ENCODE measurements around the gene LRCH1.

The LRCH1 gene

DNA sequence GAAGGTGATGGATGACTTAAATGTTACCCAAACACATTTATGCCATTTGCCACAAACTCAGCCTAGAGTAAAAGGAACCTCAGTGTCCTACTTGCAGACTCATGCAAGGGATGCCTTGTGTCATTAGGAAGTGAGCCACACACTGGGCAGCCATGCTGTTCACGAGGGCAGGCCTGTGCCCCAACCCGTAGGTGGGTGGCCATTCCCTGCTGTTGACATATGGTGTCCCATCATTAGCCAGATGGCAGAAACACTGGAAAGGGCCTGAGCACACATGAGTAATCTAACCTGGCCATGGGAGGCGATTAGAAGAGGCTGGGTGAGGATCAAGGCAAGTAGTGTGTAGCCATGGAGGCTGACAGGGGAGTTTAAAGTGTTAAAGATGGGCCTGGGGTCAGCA is 9.7 kb upstream of the LRCH1 start:
- TF ChIP-seq EGR1 (IDR thresholded peaks at IDR 0.05) (no peak), TAF1 (IDR thresholded peaks at IDR 0.05; ENCODE audit: low read depth) (no peak), ZBTB7A (IDR thresholded peaks at IDR 0.05; ENCODE audit: low read depth) (no peak), RAD21 (IDR thresholded peaks at IDR 0.05; ENCODE audit: low read depth) (no peak), EP300 (IDR thresholded peaks at IDR 0.05; ENCODE audit: borderline replicate concordance) (no peak), TEAD4 (IDR thresholded peaks at IDR 0.05) (no peak), CREB1 (IDR thresholded peaks at IDR 0.05; ENCODE audit: low read depth) (no peak), TCF12 (IDR thresholded peaks at IDR 0.05; ENCODE audit: low read depth) (no peak), YY1 (IDR thresholded peaks at IDR 0.05; ENCODE audit: low read depth) (no peak)

DNA sequence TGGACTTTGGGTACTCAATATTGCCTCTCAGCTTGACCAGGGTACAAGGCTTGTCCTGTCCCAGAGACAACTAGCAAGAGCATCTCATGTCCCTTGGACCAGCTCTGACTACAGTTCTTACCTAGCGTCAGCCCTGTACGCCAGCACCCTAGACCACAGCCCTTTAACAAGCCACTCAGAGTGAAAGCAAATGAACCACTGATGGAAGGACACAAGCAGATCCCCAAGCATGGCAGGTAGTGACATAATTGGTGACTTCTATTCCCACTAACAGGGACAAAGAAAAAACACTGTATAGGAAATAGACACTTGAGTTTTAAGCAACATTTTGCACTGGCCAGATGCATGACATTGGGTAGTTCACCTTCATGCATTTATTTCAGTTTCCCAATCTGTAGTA is 8.8 kb upstream of the LRCH1 start:
- TF ChIP-seq ZBTB7A (IDR thresholded peaks at IDR 0.05; ENCODE audit: low read depth) (no peak), MAX (IDR thresholded peaks at IDR 0.05) (no peak), RAD21 (IDR thresholded peaks at IDR 0.05; ENCODE audit: low read depth) (no peak), CEBPB (IDR thresholded peaks at IDR 0.05) (no peak), CREB1 (IDR thresholded peaks at IDR 0.05; ENCODE audit: low read depth) (no peak), FOXM1 (IDR thresholded peaks at IDR 0.05; ENCODE audit: borderline replicate concordance, low read depth) (no peak), NFIC (IDR thresholded peaks at IDR 0.05) (no peak), EGR1 (IDR thresholded peaks at IDR 0.05) (no peak), TEAD4 (IDR thresholded peaks at IDR 0.05) (no peak), TAF1 (IDR thresholded peaks at IDR 0.05; ENCODE audit: low read depth) (no peak), EP300 (IDR thresholded peaks at IDR 0.05; ENCODE audit: borderline replicate concordance) (no peak), USF1 (IDR thresholded peaks at IDR 0.05) (no peak), YY1 (IDR thresholded peaks at IDR 0.05; ENCODE audit: low read depth) (no peak), TCF12 (IDR thresholded peaks at IDR 0.05; ENCODE audit: low read depth) (no peak)
- TF ChIP-seq, protein P1, sequence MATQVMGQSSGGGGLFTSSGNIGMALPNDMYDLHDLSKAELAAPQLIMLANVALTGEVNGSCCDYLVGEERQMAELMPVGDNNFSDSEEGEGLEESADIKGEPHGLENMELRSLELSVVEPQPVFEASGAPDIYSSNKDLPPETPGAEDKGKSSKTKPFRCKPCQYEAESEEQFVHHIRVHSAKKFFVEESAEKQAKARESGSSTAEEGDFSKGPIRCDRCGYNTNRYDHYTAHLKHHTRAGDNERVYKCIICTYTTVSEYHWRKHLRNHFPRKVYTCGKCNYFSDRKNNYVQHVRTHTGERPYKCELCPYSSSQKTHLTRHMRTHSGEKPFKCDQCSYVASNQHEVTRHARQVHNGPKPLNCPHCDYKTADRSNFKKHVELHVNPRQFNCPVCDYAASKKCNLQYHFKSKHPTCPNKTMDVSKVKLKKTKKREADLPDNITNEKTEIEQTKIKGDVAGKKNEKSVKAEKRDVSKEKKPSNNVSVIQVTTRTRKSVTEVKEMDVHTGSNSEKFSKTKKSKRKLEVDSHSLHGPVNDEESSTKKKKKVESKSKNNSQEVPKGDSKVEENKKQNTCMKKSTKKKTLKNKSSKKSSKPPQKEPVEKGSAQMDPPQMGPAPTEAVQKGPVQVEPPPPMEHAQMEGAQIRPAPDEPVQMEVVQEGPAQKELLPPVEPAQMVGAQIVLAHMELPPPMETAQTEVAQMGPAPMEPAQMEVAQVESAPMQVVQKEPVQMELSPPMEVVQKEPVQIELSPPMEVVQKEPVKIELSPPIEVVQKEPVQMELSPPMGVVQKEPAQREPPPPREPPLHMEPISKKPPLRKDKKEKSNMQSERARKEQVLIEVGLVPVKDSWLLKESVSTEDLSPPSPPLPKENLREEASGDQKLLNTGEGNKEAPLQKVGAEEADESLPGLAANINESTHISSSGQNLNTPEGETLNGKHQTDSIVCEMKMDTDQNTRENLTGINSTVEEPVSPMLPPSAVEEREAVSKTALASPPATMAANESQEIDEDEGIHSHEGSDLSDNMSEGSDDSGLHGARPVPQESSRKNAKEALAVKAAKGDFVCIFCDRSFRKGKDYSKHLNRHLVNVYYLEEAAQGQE (IDR thresholded peaks at IDR 0.05; ENCODE audit: low read depth): no peak

DNA sequence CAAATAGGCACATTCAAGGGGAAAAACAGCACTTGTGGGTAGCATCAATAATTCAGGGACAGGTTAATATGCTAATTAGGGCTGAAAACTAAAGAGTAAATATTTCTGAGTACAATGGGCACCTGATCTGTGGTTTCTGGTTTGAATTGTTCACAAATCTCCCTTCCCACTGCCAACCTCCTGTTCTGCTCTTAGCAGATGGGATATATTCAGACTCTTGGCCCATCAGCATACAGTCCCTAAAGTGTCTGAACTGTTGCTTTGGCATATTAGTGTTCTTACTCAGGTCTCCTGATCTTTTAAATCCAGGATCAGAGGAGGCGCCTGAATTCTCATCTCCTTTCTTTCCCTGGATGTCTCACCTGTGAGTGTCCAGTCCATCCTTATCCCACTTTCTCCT is 8.2 kb upstream of the LRCH1 start:
- no peak for TF ChIP-seq EGR1 (IDR thresholded peaks at IDR 0.05)
- TF ChIP-seq NFIC (IDR thresholded peaks at IDR 0.05): no peak
- TF ChIP-seq YY1 (IDR thresholded peaks at IDR 0.05; ENCODE audit: low read depth): no peak
- TF ChIP-seq ZBTB7A (IDR thresholded peaks at IDR 0.05; ENCODE audit: low read depth): no peak
- no peak for TF ChIP-seq CREB1 (IDR thresholded peaks at IDR 0.05; ENCODE audit: low read depth)
- TF ChIP-seq FOXM1 (IDR thresholded peaks at IDR 0.05; ENCODE audit: borderline replicate concordance, low read depth): no peak
- no peak for TF ChIP-seq TEAD4 (IDR thresholded peaks at IDR 0.05)
- no peak for TF ChIP-seq EP300 (IDR thresholded peaks at IDR 0.05; ENCODE audit: borderline replicate concordance)
- TF ChIP-seq MAX (IDR thresholded peaks at IDR 0.05): no peak
- no peak for TF ChIP-seq CEBPB (IDR thresholded peaks at IDR 0.05)
- TF ChIP-seq, protein P1 (IDR thresholded peaks at IDR 0.05; ENCODE audit: low read depth): no peak
- no peak for TF ChIP-seq RAD21 (IDR thresholded peaks at IDR 0.05; ENCODE audit: low read depth)
- no peak for TF ChIP-seq TCF12 (IDR thresholded peaks at IDR 0.05; ENCODE audit: low read depth)

- TF ChIP-seq RAD21 (IDR thresholded peaks at IDR 0.05; ENCODE audit: low read depth) (no peak), EGR1 (IDR thresholded peaks at IDR 0.05) (no peak), TEAD4 (IDR thresholded peaks at IDR 0.05) (no peak), CEBPB (IDR thresholded peaks at IDR 0.05) (no peak), USF1 (IDR thresholded peaks at IDR 0.05) (no peak), NFIC (IDR thresholded peaks at IDR 0.05) (no peak), MAX (IDR thresholded peaks at IDR 0.05) (no peak), EP300 (IDR thresholded peaks at IDR 0.05; ENCODE audit: borderline replicate concordance) (no peak), CREB1 (IDR thresholded peaks at IDR 0.05; ENCODE audit: low read depth) (no peak)
Observed at GRCh38 chr13:46546084-46546768, 6.7 kb upstream of the LRCH1 start.

DNA sequence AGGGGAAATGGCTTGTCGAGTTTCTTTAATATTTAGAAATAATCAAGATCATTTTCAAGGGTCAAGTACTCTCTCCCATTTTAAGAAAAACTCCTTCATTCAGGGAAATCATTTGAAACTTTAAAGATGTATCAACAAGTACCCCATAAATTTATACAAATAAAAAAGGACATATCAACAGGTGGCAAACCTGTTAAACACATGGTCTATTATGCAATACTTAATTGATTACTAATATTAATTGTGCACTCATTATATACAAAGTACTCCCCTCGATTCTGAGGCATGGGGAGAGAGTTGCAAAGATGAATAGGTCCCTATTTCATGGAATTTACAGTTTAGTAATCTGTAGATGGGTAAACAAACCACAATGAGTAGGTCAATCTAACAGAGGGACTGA is 2.1 kb upstream of the LRCH1 start:
- TF ChIP-seq YY1 (IDR thresholded peaks at IDR 0.05; ENCODE audit: low read depth) (no peak), ZBTB7A (IDR thresholded peaks at IDR 0.05; ENCODE audit: low read depth) (no peak), EGR1 (IDR thresholded peaks at IDR 0.05) (no peak), RAD21 (IDR thresholded peaks at IDR 0.05; ENCODE audit: low read depth) (no peak), TEAD4 (IDR thresholded peaks at IDR 0.05) (no peak), CREB1 (IDR thresholded peaks at IDR 0.05; ENCODE audit: low read depth) (no peak), NFIC (IDR thresholded peaks at IDR 0.05) (no peak), MAX (IDR thresholded peaks at IDR 0.05) (no peak), TCF12 (IDR thresholded peaks at IDR 0.05; ENCODE audit: low read depth) (no peak), USF1 (IDR thresholded peaks at IDR 0.05) (no peak), FOXM1 (IDR thresholded peaks at IDR 0.05; ENCODE audit: borderline replicate concordance, low read depth) (no peak), TAF1 (IDR thresholded peaks at IDR 0.05; ENCODE audit: low read depth) (no peak), CEBPB (IDR thresholded peaks at IDR 0.05) (no peak)
- TF ChIP-seq, protein P1 (IDR thresholded peaks at IDR 0.05; ENCODE audit: low read depth): no peak
